ENCODE results near the gene IL17REL.

DNA sequence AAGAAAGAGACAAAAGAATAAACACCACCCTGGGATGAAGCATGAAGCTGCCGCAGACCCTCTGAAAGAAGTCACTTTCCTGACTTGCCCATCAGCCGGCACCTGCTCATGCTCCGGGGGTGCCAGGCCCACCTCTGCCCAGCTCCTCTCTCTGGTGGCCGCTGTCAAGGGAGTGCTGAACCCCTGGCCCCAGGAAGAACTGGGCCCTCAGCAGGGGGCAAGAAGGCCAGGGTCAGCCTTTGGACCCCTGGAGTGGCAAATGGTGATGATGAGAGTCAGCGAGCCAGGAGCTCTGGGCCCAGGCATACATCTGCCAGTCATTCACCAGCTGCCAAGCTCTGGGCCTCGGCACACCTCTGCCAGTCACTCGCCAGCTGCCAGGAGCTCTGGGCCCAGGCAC lies 28.2 kb upstream of the IL17REL start:
- TF ChIP-seq, protein P1, sequence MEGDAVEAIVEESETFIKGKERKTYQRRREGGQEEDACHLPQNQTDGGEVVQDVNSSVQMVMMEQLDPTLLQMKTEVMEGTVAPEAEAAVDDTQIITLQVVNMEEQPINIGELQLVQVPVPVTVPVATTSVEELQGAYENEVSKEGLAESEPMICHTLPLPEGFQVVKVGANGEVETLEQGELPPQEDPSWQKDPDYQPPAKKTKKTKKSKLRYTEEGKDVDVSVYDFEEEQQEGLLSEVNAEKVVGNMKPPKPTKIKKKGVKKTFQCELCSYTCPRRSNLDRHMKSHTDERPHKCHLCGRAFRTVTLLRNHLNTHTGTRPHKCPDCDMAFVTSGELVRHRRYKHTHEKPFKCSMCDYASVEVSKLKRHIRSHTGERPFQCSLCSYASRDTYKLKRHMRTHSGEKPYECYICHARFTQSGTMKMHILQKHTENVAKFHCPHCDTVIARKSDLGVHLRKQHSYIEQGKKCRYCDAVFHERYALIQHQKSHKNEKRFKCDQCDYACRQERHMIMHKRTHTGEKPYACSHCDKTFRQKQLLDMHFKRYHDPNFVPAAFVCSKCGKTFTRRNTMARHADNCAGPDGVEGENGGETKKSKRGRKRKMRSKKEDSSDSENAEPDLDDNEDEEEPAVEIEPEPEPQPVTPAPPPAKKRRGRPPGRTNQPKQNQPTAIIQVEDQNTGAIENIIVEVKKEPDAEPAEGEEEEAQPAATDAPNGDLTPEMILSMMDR (IDR thresholded peaks at IDR 0.05) = no peak
- no peak for TF ChIP-seq POLR2A (IDR thresholded peaks at IDR 0.05)

Measured in body of pancreas (tissue), 4 donors.